ENCODE measurements around the gene CCDC73.

DNA sequence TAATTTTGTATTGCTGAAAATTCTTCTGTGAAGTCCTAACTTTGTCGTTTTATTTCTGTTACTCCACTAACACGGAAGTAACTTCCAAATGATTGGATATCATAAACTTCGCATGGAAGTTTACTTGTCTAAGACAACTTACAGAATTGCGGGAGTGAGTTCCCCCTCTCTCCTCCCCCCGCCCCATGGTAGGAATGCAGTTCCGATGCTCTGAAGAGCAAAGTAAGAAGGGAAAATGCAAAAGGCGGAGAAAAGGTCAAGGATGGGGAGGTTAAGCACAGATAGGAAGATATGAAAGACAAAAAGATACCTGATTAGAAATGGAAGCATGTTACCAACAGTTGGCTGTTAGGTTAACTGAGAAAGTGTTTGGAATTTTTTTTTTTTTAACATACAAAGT is 209.5 kb downstream of the CCDC73 start:
- TF ChIP-seq, protein P1, sequence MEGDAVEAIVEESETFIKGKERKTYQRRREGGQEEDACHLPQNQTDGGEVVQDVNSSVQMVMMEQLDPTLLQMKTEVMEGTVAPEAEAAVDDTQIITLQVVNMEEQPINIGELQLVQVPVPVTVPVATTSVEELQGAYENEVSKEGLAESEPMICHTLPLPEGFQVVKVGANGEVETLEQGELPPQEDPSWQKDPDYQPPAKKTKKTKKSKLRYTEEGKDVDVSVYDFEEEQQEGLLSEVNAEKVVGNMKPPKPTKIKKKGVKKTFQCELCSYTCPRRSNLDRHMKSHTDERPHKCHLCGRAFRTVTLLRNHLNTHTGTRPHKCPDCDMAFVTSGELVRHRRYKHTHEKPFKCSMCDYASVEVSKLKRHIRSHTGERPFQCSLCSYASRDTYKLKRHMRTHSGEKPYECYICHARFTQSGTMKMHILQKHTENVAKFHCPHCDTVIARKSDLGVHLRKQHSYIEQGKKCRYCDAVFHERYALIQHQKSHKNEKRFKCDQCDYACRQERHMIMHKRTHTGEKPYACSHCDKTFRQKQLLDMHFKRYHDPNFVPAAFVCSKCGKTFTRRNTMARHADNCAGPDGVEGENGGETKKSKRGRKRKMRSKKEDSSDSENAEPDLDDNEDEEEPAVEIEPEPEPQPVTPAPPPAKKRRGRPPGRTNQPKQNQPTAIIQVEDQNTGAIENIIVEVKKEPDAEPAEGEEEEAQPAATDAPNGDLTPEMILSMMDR (conservative IDR thresholded peaks at IDR 0.05; ENCODE audit: low read depth, low read length): no peak
- TF ChIP-seq EZH2phosphoT487 (IDR thresholded peaks at IDR 0.05; ENCODE audit: borderline replicate concordance, low read length): no peak
